ENCODE data around the gene PCID2. TPM values are rescaled to one million over a fixed set of nuclear protein-coding genes. Genes with fewer than 3 reads are reported as not detected.

PCID2 gene
- total and polyA plus RNA-seq, 12 donors: 38.9 to 74.0 (median 47.3) TPM

DNA sequence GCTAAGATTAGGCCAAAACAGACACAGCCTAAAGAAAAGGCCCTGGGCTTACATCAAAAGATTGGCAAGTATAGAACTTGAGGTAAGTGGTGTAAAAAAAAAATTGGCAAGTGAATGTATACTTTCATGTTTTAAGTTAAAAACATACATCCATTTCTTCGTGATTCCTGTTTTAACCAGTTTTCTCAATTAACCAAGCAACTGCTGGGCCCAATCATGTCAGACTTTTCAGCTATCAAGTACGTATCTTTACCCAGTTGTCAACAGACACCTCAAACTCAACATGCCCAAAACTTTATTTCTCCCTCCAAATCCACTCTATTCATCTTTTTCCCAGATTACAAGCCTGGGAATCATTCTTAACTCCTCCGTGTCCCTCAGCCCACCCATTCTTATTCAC lies 1.0 kb downstream of the PCID2 start:
- TF ChIP-seq, protein P1, sequence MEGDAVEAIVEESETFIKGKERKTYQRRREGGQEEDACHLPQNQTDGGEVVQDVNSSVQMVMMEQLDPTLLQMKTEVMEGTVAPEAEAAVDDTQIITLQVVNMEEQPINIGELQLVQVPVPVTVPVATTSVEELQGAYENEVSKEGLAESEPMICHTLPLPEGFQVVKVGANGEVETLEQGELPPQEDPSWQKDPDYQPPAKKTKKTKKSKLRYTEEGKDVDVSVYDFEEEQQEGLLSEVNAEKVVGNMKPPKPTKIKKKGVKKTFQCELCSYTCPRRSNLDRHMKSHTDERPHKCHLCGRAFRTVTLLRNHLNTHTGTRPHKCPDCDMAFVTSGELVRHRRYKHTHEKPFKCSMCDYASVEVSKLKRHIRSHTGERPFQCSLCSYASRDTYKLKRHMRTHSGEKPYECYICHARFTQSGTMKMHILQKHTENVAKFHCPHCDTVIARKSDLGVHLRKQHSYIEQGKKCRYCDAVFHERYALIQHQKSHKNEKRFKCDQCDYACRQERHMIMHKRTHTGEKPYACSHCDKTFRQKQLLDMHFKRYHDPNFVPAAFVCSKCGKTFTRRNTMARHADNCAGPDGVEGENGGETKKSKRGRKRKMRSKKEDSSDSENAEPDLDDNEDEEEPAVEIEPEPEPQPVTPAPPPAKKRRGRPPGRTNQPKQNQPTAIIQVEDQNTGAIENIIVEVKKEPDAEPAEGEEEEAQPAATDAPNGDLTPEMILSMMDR (IDR thresholded peaks at IDR 0.05): no peak
- Histone ChIP-seq H3K36me3 (peaks cover 0 to 37% (median 0%) of the 10 kb centered on the region in 9 donors), H3K9me3 (no peaks in the 10 kb centered on the region), H3K4me1 (peaks cover 10 to 82% (median 77%) of the 10 kb centered on the region in 9 donors), H3K4me3 (peak overlapping the region; percentile 71 to 98 (median 88)), H3K27ac (peak overlapping the region in 9 of 10 donors; percentile 98 to 100 (median 99)), H3K27me3 (no peaks in the 10 kb centered on the region)
- WGBS, 2 donors: 44 to 45% methylated on average over 3 of the region's 3 CpGs
- intact Hi-C loops (cut with DNase I): loop anchor here in 1 of 10 donors (2.0 kb wide), 1 partner anchor 21 kb away; no protein-coding TSS in a partner anchor
- no peak for DNase-seq
- no peak for ATAC-seq

DNA sequence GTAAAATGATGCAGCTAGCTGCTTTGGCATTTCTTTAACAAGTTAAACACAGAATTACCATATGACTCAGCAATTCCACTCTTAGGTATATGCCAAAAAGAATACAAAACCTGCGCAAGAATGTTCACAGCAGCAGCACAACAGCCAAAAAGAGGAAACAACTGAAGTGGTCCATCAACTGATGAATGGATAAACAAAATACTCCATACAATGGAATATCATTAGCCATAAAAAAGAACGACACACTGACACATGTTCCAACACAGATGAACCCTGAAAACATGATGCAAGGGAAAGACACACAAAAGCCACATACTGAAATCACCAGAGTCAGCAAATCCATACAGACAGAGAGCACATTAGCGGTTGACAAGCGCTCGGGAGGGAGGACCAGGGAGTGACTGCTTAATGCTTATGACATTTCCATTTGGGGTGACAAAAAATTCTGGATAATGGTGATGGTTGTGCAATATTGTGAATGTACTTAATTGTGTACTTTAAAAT lies 3.0 kb downstream of the PCID2 start:
- Histone ChIP-seq H3K36me3 (peaks cover 0 to 22% (median 0%) of the 10 kb centered on the region in 9 donors), H3K9me3 (no peaks in the 10 kb centered on the region), H3K27ac (peak overlapping the region in 4 of 10 donors; percentile 32 to 82 (median 78)), H3K4me3 (no peak overlapping the region), H3K27me3 (no peaks in the 10 kb centered on the region), H3K4me1 (peaks cover 8 to 69% (median 65%) of the 10 kb centered on the region in 9 donors)
- TF ChIP-seq, protein P1 (IDR thresholded peaks at IDR 0.05): no peak
- DNase-seq (no peak), ATAC-seq (no peak)
- intact Hi-C loops (cut with DNase I): no loop called here
- 68 to 74% methylated on average over 5 of the region's 5 CpGs for WGBS, 2 donors

DNA sequence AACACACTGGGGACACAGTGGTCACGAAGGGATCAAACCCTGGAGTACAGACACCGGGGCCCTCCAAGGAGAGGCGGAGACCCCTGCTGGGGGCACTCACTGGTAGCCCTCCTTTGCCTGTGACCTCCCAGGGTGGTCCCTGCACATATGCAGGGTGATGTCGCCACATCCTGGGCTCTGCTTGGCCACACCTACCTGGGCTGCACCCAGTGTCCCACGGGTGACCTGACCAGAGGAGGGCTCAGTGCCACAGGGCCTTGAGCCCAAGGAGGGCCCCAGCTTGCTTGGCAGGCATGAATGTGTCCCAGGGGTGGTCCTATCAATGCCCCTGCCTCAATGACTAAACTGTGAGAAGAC lies 4.1 kb downstream of the PCID2 start:
- peak in 1 of 2 donors; percentile 28 for DNase-seq
- intact Hi-C loops (cut with DNase I): no loop called here
- Histone ChIP-seq H3K4me1 (peaks cover 8 to 69% (median 60%) of the 10 kb centered on the region in 9 donors), H3K36me3 (peaks cover 0 to 34% (median 6%) of the 10 kb centered on the region in 9 donors), H3K27ac (peak overlapping the region in 9 of 10 donors; percentile 45 to 88 (median 77)), H3K27me3 (no peaks in the 10 kb centered on the region), H3K9me3 (no peaks in the 10 kb centered on the region), H3K4me3 (peak overlapping the region in 2 of 10 donors; percentile 6 to 12)
- ATAC-seq: peak in 4 of 8 donors; percentile 3 to 51 (median 4)
- TF ChIP-seq, protein P1 (IDR thresholded peaks at IDR 0.05): no peak
- WGBS, 2 donors: 50 to 59% methylated on average over 5 of the region's 5 CpGs

DNA sequence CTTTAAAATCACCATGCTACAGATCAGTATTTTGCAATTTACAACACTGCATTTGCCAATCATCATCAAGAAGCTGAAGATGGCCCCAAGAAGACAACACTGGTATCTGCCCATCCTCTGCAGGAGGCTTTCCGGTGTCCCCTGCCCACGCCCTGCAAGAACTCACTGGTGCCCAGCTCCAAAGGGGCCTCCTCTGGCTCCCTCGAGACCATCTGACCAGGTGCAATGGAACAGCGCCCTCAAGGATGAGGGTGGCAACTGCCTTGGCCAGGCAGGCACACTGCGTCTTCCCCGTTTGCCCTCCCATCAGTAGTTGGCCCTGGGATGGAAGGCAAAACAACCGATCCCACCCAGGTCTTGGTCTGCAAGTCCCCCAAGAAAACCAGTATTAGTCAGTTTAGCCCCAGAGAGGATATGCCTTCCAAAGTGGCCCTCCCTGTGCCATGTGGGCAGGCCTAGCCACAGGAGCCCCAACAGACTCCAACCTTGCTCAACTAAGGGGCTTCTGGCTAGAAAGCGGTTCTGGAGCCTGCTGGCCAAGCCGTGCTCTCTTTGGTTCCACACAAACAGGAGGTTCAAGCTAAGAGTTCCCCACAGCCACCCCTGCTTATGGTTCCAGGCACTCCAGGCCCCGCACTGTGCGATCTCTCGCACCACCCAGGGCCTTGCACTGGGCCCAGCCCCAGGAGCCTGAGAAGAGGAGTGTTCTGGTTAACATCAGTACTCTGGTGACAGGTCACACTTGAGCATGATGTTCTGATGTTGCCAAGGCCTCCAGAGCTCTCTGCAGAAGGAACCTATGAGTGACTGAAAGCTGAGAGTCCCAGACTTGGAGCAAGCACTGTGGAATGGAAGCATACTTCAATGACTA lies 4.7 kb downstream of the PCID2 start:
- no peak overlapping the region for H3K4me3 ChIP-seq
- TF ChIP-seq, protein P1 (IDR thresholded peaks at IDR 0.05): no peak
- H3K9me3 ChIP-seq: no peaks in the 10 kb centered on the region
- peaks cover 8 to 73% (median 60%) of the 10 kb centered on the region in 9 donors for H3K4me1 ChIP-seq
- no peaks in the 10 kb centered on the region for H3K27me3 ChIP-seq
- intact Hi-C loops (cut with DNase I): no loop called here
- peak overlapping the region; percentile 33 to 88 (median 76) for H3K27ac ChIP-seq
- peaks cover 0 to 40% (median 12%) of the 10 kb centered on the region in 9 donors for H3K36me3 ChIP-seq
- 77 to 83% methylated on average over 12 of the region's 12 CpGs for WGBS, 2 donors
- peak; percentile 53 to 63 for DNase-seq
- peak; percentile 35 to 90 (median 79) for ATAC-seq

All from heart right ventricle (tissue), 16 donors.